Neural cell (in vitro differentiated cells): ENCODE measurements around the gene IL17REL. TPM values are rescaled to one million over a fixed set of nuclear protein-coding genes. Genes with fewer than 3 reads are reported as not detected.

Experiments used
- H2AFZ ChIP-seq: fragments of 200-600, 300-800 bp; sonication (generic), shearing (Covaris generic); 2 replicates; pipeline ENCODE4 v1.6.0; 2014; ENCODE audit warnings: low read depth, mild to moderate bottlenecking, antibody characterized with exemption, low read length, moderate library complexity
- H3F3A ChIP-seq: fragments of 200-600 bp; shearing (Covaris generic); 2 replicates; pipeline ENCODE4 v1.6.1; 2016; ENCODE audit warnings: mild to moderate bottlenecking, moderate library complexity, mixed read lengths, antibody characterized with exemption, low read length; ENCODE audit not compliant: insufficient read depth, poor library complexity, severe bottlenecking
- H3K27ac ChIP-seq: fragments of 200-600, 300-800 bp; sonication (generic), shearing (Covaris generic); 2 replicates; pipeline ENCODE4 v1.5.1; 2014; ENCODE audit warnings: mild to moderate bottlenecking, low read length, moderate library complexity
- H3K27me3 ChIP-seq: fragments of 300-800, 200-600 bp; sonication (generic), shearing (Covaris generic); 2 replicates; pipeline ENCODE4 v1.6.0; 2014; ENCODE audit warnings: mild to moderate bottlenecking, low read depth, low read length, moderate library complexity; ENCODE audit not compliant: insufficient read depth
- H3K36me3 ChIP-seq: fragments of 300-800, 200-600 bp; sonication (generic), shearing (Covaris generic); 2 replicates; pipeline ENCODE4 v1.5.1; 2014; ENCODE audit warnings: mild to moderate bottlenecking, antibody characterized with exemption, low read length, moderate library complexity; ENCODE audit not compliant: insufficient read depth
- H3K4me2 ChIP-seq: fragments of 300-800, 200-600 bp; sonication (generic), shearing (Covaris generic); 2 replicates; pipeline ENCODE4 v1.6.0; 2014; ENCODE audit warnings: mild to moderate bottlenecking, low read length
- H3K4me3 ChIP-seq: fragments of 300-800, 200-600 bp; sonication (generic), shearing (Covaris generic); 2 replicates; pipeline ENCODE4 v1.5.1; 2014; ENCODE audit warnings: mild to moderate bottlenecking, low read length, moderate library complexity
- H3K79me2 ChIP-seq: fragments of 200-600 bp; shearing (Covaris generic); replicated peaks from 2 replicates; pipeline ENCODE4 v1.6.0; 2014; ENCODE audit warnings: mild to moderate bottlenecking, low read length, moderate library complexity; ENCODE audit not compliant: insufficient read depth
- H3K9ac ChIP-seq: fragments of 300-800, 200-600 bp; sonication (generic), shearing (Covaris generic); 2 replicates; pipeline ENCODE4 v1.6.1; 2016; ENCODE audit warnings: mild to moderate bottlenecking, low read length, mixed read lengths
- H3K9me2 ChIP-seq: fragments of 200-600 bp; shearing (Covaris generic); 2 replicates; pipeline ENCODE4 v1.6.1; 2016; ENCODE audit warnings: mild to moderate bottlenecking, low read length, mixed read lengths; ENCODE audit not compliant: insufficient read depth
- H3K9me3 ChIP-seq: fragments of 200-600, 300-800 bp; sonication (generic), shearing (Covaris generic); 2 replicates; pipeline ENCODE4 v1.6.1; 2016; ENCODE audit warnings: mild to moderate bottlenecking, mixed run types, low read length, moderate library complexity, mixed read lengths
- H4K20me1 ChIP-seq: fragments of 200-600 bp; shearing (Covaris generic); 2 replicates; pipeline ENCODE4 v1.6.1; 2016; ENCODE audit warnings: mild to moderate bottlenecking, mixed run types; ENCODE audit not compliant: insufficient read depth
- CTCF ChIP-seq: fragments of 450-650 bp; IDR thresholded peaks from 2 replicates; pipeline ENCODE4 v1.5.1; 2014; ENCODE audit warnings: antibody characterized with exemption, mild to moderate bottlenecking, moderate library complexity; ENCODE audit not compliant: poor library complexity, severe bottlenecking
- EP300 ChIP-seq: fragments of 450-650 bp; conservative IDR thresholded peaks from 2 replicates; pipeline ENCODE4 v1.6.1; 2014; ENCODE audit warnings: antibody characterized with exemption, mild to moderate bottlenecking, moderate library complexity; ENCODE audit not compliant: poor library complexity, severe bottlenecking
- EZH2 ChIP-seq: fragments of 200-600, 300-800 bp; shearing (Covaris generic), sonication (generic); IDR thresholded peaks from 2 replicates; pipeline ENCODE4 v1.6.1; 2014; ENCODE audit warnings: antibody characterized with exemption, low read length, borderline replicate concordance, mild to moderate bottlenecking; ENCODE audit not compliant: insufficient read depth, poor library complexity, severe bottlenecking
- MXI1 ChIP-seq: fragments of 450-650 bp; conservative IDR thresholded peaks from 2 replicates; pipeline ENCODE4 v1.6.1; 2014; ENCODE audit warnings: antibody characterized with exemption, mild to moderate bottlenecking; ENCODE audit not compliant: poor library complexity, severe bottlenecking
- POLR2AphosphoS5 ChIP-seq: IDR thresholded peaks from 2 replicates; pipeline ENCODE4 v1.6.1; 2012
- RAD21 ChIP-seq: fragments of 450-650 bp; conservative IDR thresholded peaks from 2 replicates; pipeline ENCODE4 v1.6.1; 2014; ENCODE audit warnings: antibody characterized with exemption, mild to moderate bottlenecking, moderate library complexity
- REST ChIP-seq: IDR thresholded peaks from 2 replicates; pipeline ENCODE4 v1.6.1; 2012; ENCODE audit warnings: borderline replicate concordance
- SMC3 ChIP-seq: fragments of 450-650 bp; conservative IDR thresholded peaks from 2 replicates; pipeline ENCODE4 v1.6.1; 2014; ENCODE audit warnings: antibody characterized with exemption, mild to moderate bottlenecking, moderate library complexity; ENCODE audit not compliant: poor library complexity
- polyA plus RNA-seq: library from polyadenylated mRNA; depleted of rRNA; stranded (reverse); fragments of >200 nt; gene quantifications from 2 replicates; pipeline ENCODE4 v1.2.3, GENCODE V29; 2014

IL17REL gene
- polyA plus RNA-seq, 1 donor from 2014 or later = not detected

- H3K9me3 ChIP-seq = no peaks in the 10 kb centered on the region
- H3K9me2 ChIP-seq = no peaks in the 10 kb centered on the region
- no peak overlapping the region for H3K9ac ChIP-seq
- H3K27me3 ChIP-seq = peaks cover 23% of the 10 kb centered on the region
- no peak overlapping the region for H2AFZ ChIP-seq
- H3K4me3 ChIP-seq = peak overlapping the region; percentile 5
- TF ChIP-seq SMC3 (no peak), EZH2 (no peak), RAD21 (no peak), MXI1 (no peak), POLR2AphosphoS5 (no peak), REST (no peak), CTCF (no peak), EP300 (no peak)
- no peak overlapping the region for H3K4me2 ChIP-seq
- H4K20me1 ChIP-seq = no peaks in the 10 kb centered on the region
- H3K36me3 ChIP-seq = no peaks in the 10 kb centered on the region
- H3K27ac ChIP-seq = no peak overlapping the region
- H3K79me2 ChIP-seq = no peaks in the 10 kb centered on the region
- H3F3A ChIP-seq = no peaks in the 10 kb centered on the region
These were observed 41.1 kb downstream of the IL17REL start for GRCh38 chr22:49971232-49972162.

GRCh38 chr22:49970528-49971231 is 41.9 kb downstream of the IL17REL start:
- Histone ChIP-seq H3K4me3 (peak overlapping the region; percentile 5), H3K4me2 (no peak overlapping the region), H3K9me3 (no peaks in the 10 kb centered on the region), H2AFZ (no peak overlapping the region), H3K9ac (no peak overlapping the region), H3K9me2 (no peaks in the 10 kb centered on the region), H3K79me2 (no peaks in the 10 kb centered on the region), H3K36me3 (no peaks in the 10 kb centered on the region), H3K27me3 (peaks cover 23% of the 10 kb centered on the region), H3F3A (no peaks in the 10 kb centered on the region), H4K20me1 (no peaks in the 10 kb centered on the region), H3K27ac (no peak overlapping the region)
- TF ChIP-seq CTCF (no peak), EP300 (no peak), REST (no peak), SMC3 (no peak)
